Naive B cell (primary cell): Measurements from ENCODE around the gene CKM. TPM values are rescaled to one million over a fixed set of nuclear protein-coding genes. Genes with fewer than 3 reads are reported as not detected.
"Not testable (repeated sequence)": the region's sequence is repeated elsewhere in the genome, so short reads cannot be mapped to it uniquely, and the experiment has no call there.

Experiments used
- ATAC-seq, 2 donors: fragments of 150-1000 bp; cut with Tn5 transposase; 2 replicates each; pipeline ENCODE4 v1.10.0; 2021; ENCODE audit warnings: low read depth in 2 of 2, mild to moderate bottlenecking in 2 of 2, moderate library complexity in 2 of 2
- DNase-seq: peaks from one replicate; pipeline ENCODE4 v3.0.0; 2022
- H3K27ac Mint-ChIP-seq, 6 donors: one replicate each; pipeline ENCODE4 v1.8.0; 2020 to 2022; ENCODE audit warnings: mild to moderate bottlenecking in 6 of 6, mixed read lengths in 6 of 6, moderate library complexity in 5 of 6, inconsistent platforms in 2 of 6
- H3K27me3 Mint-ChIP-seq, 3 donors: one replicate each; pipeline ENCODE4 v1.8.0; 2021 to 2022; ENCODE audit warnings: mixed read lengths in 3 of 3, mild to moderate bottlenecking in 1 of 3
- H3K36me3 Mint-ChIP-seq, 2 donors: one replicate each; pipeline ENCODE4 v1.8.0; 2020 to 2022; ENCODE audit warnings: mixed read lengths in 2 of 2, inconsistent platforms in 1 of 2, mild to moderate bottlenecking in 1 of 2
- H3K4me1 Mint-ChIP-seq, 3 donors: one replicate each; pipeline ENCODE4 v1.8.0; 2020 to 2022; ENCODE audit warnings: mixed read lengths in 3 of 3, inconsistent platforms in 1 of 3, mild to moderate bottlenecking in 1 of 3, moderate library complexity in 1 of 3
- H3K4me3 Mint-ChIP-seq, 8 donors: one replicate each; pipeline ENCODE4 v1.8.0; 2020 to 2022; ENCODE audit warnings: mild to moderate bottlenecking in 8 of 8, mixed read lengths in 8 of 8, moderate library complexity in 8 of 8, inconsistent platforms in 2 of 8
- H3K9me3 Mint-ChIP-seq, 7 donors: one replicate each; pipeline ENCODE4 v1.8.0; 2020 to 2022; ENCODE audit warnings: mixed read lengths in 7 of 7, mild to moderate bottlenecking in 5 of 7, inconsistent platforms in 2 of 7, moderate library complexity in 1 of 7
- polyA plus RNA-seq, 6 donors: library from polyadenylated mRNA; unstranded; fragments of 300-500 nt; fragmentation: Illumina TruSeq; gene quantifications; one replicate each; pipeline ENCODE4 v1.2.3, GENCODE V29; 2021; ENCODE audit warnings: low read depth in 6 of 6

CKM gene
- polyA plus RNA-seq, 6 donors from 2014 or later = not detected

GRCh38 chr19:45345506-45345860, 22.8 kb upstream of the CKM start:
- ATAC-seq (no peak), DNase-seq (no peak)
- Mint-ChIP-seq H3K27ac (no peak overlapping the region), H3K4me1 (no peaks in the 10 kb centered on the region), H3K9me3 (no peaks in the 10 kb centered on the region), H3K27me3 (peaks cover 5 to 45% (median 25%) of the 10 kb centered on the region in 3 donors), H3K36me3 (no peaks in the 10 kb centered on the region), H3K4me3 (no peak overlapping the region)

GRCh38 chr19:45344621-45345505, 22.2 kb upstream of the CKM start:
- Mint-ChIP-seq H3K4me3 (no peak overlapping the region), H3K27me3 (peaks cover 10 to 51% (median 31%) of the 10 kb centered on the region in 3 donors), H3K9me3 (peaks cover 0 to 4% (median 0%) of the 10 kb centered on the region in 7 donors), H3K4me1 (peaks cover 3 to 6% (median 4%) of the 10 kb centered on the region in 3 donors), H3K36me3 (no peaks in the 10 kb centered on the region), H3K27ac (no peak overlapping the region)
- ATAC-seq (no peak), DNase-seq (no peak)

GRCh38 chr19:45342911-45343310, 20.2 kb upstream of the CKM start:
- Mint-ChIP-seq H3K4me1 (peaks cover 6 to 7% (median 7%) of the 10 kb centered on the region in 3 donors), H3K27ac (no peak overlapping the region), H3K36me3 (no peaks in the 10 kb centered on the region), H3K9me3 (peaks cover 0 to 4% (median 0%) of the 10 kb centered on the region in 7 donors), H3K27me3 (peaks cover 20 to 63% (median 32%) of the 10 kb centered on the region in 3 donors), H3K4me3 (no peak overlapping the region)
- ATAC-seq (no peak), DNase-seq (no peak)

GRCh38 chr19:45340899-45341453, 18.3 kb upstream of the CKM start:
- Mint-ChIP-seq H3K27me3 (peaks cover 28 to 55% (median 34%) of the 10 kb centered on the region in 3 donors), H3K9me3 (peaks cover 0 to 4% (median 0%) of the 10 kb centered on the region in 7 donors), H3K4me3 (no peak overlapping the region), H3K4me1 (peaks cover 6 to 7% (median 7%) of the 10 kb centered on the region in 3 donors), H3K36me3 (no peaks in the 10 kb centered on the region), H3K27ac (no peak overlapping the region)
- peak; percentile 32 to 34 for ATAC-seq
- DNase-seq = no peak

- DNase-seq (peak; percentile 20), ATAC-seq (peak; percentile 40 to 50)
- H3K4me3 Mint-ChIP-seq = peak within 1 kb of the TSS in 7 of 8 donors; percentile 47 to 82 (median 70)
- no peaks in the 10 kb centered on the region for H3K36me3 Mint-ChIP-seq
- H3K9me3 Mint-ChIP-seq = peaks cover 0 to 4% (median 0%) of the 10 kb centered on the region in 7 donors
- H3K27ac Mint-ChIP-seq = peak within 1 kb of the TSS in 1 of 6 donors; percentile 73
- peaks cover 6 to 7% (median 7%) of the 10 kb centered on the region in 3 donors for H3K4me1 Mint-ChIP-seq
- H3K27me3 Mint-ChIP-seq = peaks cover 27 to 51% (median 28%) of the 10 kb centered on the region in 3 donors
Measured at GRCh38 chr19:45340232-45340898, 17.7 kb upstream of the CKM start, which contains the start of gene KLC3. Gene KLC3 (plus strand): TSS chr19:45340750. CDS start chr19:45345542, 4,792 bp downstream.

GRCh38 chr19:45339629-45340028, 17.0 kb upstream of the CKM start:
- H3K36me3 Mint-ChIP-seq = no peaks in the 10 kb centered on the region
- peaks cover 0 to 4% (median 0%) of the 10 kb centered on the region in 7 donors for H3K9me3 Mint-ChIP-seq
- H3K4me3 Mint-ChIP-seq = peak overlapping the region in 5 of 8 donors; percentile 47 to 73 (median 69)
- peaks cover 6 to 7% (median 7%) of the 10 kb centered on the region in 3 donors for H3K4me1 Mint-ChIP-seq
- ATAC-seq (no peak), DNase-seq (no peak)
- no peak overlapping the region for H3K27ac Mint-ChIP-seq
- H3K27me3 Mint-ChIP-seq = peaks cover 20 to 44% (median 28%) of the 10 kb centered on the region in 3 donors

- H3K4me1 Mint-ChIP-seq = peaks cover 6 to 7% (median 7%) of the 10 kb centered on the region in 3 donors
- ATAC-seq (no peak), DNase-seq (no peak)
- peak overlapping the region in 1 of 8 donors; percentile 29 for H3K4me3 Mint-ChIP-seq
- peaks cover 0 to 4% (median 0%) of the 10 kb centered on the region in 7 donors for H3K9me3 Mint-ChIP-seq
- H3K27me3 Mint-ChIP-seq = peaks cover 14 to 32% (median 23%) of the 10 kb centered on the region in 3 donors
- H3K27ac Mint-ChIP-seq = no peak overlapping the region
- no peaks in the 10 kb centered on the region for H3K36me3 Mint-ChIP-seq
Measured at GRCh38 chr19:45336696-45337251, 14.1 kb upstream of the CKM start.

GRCh38 chr19:45334881-45335280, 12.2 kb upstream of the CKM start:
- H3K4me1 Mint-ChIP-seq, H3K9me3 Mint-ChIP-seq: not testable (repeated sequence)

GRCh38 chr19:45333609-45334303, 11.1 kb upstream of the CKM start:
- H3K27ac Mint-ChIP-seq = peak overlapping the region in 1 of 6 donors; percentile 56
- peaks cover 14 to 29% (median 15%) of the 10 kb centered on the region in 3 donors for H3K27me3 Mint-ChIP-seq
- H3K9me3 Mint-ChIP-seq = no peaks in the 10 kb centered on the region
- no peak overlapping the region for H3K4me3 Mint-ChIP-seq
- H3K36me3 Mint-ChIP-seq = no peaks in the 10 kb centered on the region
- no peak for DNase-seq
- no peak for ATAC-seq
- peaks cover 0 to 3% (median 3%) of the 10 kb centered on the region in 3 donors for H3K4me1 Mint-ChIP-seq

More at GRCh38 chr19:45334881-45335280, 12.2 kb upstream of the CKM start:
- H3K27me3 Mint-ChIP-seq = peaks cover 15 to 40% (median 22%) of the 10 kb centered on the region in 3 donors
- H3K36me3 Mint-ChIP-seq, H3K27ac Mint-ChIP-seq, ATAC-seq, H3K4me3 Mint-ChIP-seq, DNase-seq: not testable (repeated sequence)

- Mint-ChIP-seq H3K27ac (peak overlapping the region in 1 of 6 donors; percentile 32), H3K4me1 (peaks cover 2 to 3% (median 3%) of the 10 kb centered on the region in 3 donors), H3K9me3 (peaks cover 0 to 4% (median 0%) of the 10 kb centered on the region in 7 donors), H3K27me3 (peaks cover 10 to 28% (median 18%) of the 10 kb centered on the region in 3 donors), H3K4me3 (no peak overlapping the region), H3K36me3 (no peaks in the 10 kb centered on the region)
- no peak for DNase-seq
- ATAC-seq = no peak
Measured at GRCh38 chr19:45331411-45331810, 8.7 kb upstream of the CKM start.

- ATAC-seq (no peak), DNase-seq (no peak)
- Mint-ChIP-seq H3K27ac (peak overlapping the region in 1 of 6 donors; percentile 20), H3K27me3 (peaks cover 18 to 50% (median 36%) of the 10 kb centered on the region in 3 donors), H3K4me3 (no peak overlapping the region), H3K4me1 (peaks cover 4 to 8% (median 6%) of the 10 kb centered on the region in 3 donors), H3K9me3 (peaks cover 0 to 4% (median 0%) of the 10 kb centered on the region in 7 donors), H3K36me3 (no peaks in the 10 kb centered on the region)
Measured at GRCh38 chr19:45327404-45328143, 4.9 kb upstream of the CKM start.
